Common myeloid progenitor, CD34-positive (primary cell): ENCODE results near the gene RASGRP4.

Experiments used
- CTCF ChIA-PET: fragments of 350-600 bp; sonication (Branson Sonifier 250); formaldehyde crosslinking; loops from one replicate; lab custom pipeline; 2021; ENCODE audit warnings: antibody characterized with exemption; lab: Charles Lee
- POLR2A ChIA-PET: fragments of 350-600 bp; sonication (Branson Sonifier 250); formaldehyde crosslinking; loops from one replicate; lab custom pipeline; 2021; ENCODE audit warnings: antibody characterized with exemption; lab: Charles Lee
- DNase-seq, 3 donors: peaks; one replicate each; pipeline versions ENCODE4 v3.0.0 to v3.0.0-alpha.2; 2013
- H3K27ac ChIP-seq, 2 experiments: 1 replicate in 1 of 2; 2 replicates in 1 of 2; pipeline ENCODE4 v1.7.0; 2013; ENCODE audit warnings: inconsistent platforms in 2 of 2, low read length in 2 of 2, mild to moderate bottlenecking in 2 of 2, low read depth in 1 of 2, moderate library complexity in 1 of 2; ENCODE audit not compliant: severe bottlenecking in 2 of 2, insufficient read depth in 1 of 2, poor library complexity in 1 of 2
- H3K27me3 ChIP-seq, 5 experiments: replicated peaks in 2 of 5; 1 replicate in 3 of 5; 2 replicates in 2 of 5; pipeline versions ENCODE4 v1.6.1 to v1.7.0; 2013; ENCODE audit warnings: low read length in 4 of 5, mild to moderate bottlenecking in 2 of 5, moderate library complexity in 2 of 5, inconsistent platforms in 1 of 5; ENCODE audit not compliant: insufficient read depth in 5 of 5, control insufficient read depth in 4 of 5
- H3K36me3 ChIP-seq, 4 experiments: 1 replicate in 2 of 4; 2 replicates in 2 of 4; pipeline versions ENCODE4 v1.6.1 to v1.7.0; 2013; ENCODE audit warnings: low read length in 3 of 4, control low read depth in 1 of 4, mild to moderate bottlenecking in 1 of 4; ENCODE audit not compliant: control insufficient read depth in 4 of 4, insufficient read depth in 4 of 4
- H3K4me1 ChIP-seq, 4 experiments: 1 replicate in 3 of 4; 2 replicates in 1 of 4; pipeline versions ENCODE4 v1.6.1 to v1.7.1; 2013; ENCODE audit warnings: low read length in 3 of 4, mild to moderate bottlenecking in 3 of 4, control low read depth in 1 of 4, inconsistent platforms in 1 of 4, moderate library complexity in 1 of 4; ENCODE audit not compliant: control insufficient read depth in 4 of 4, insufficient read depth in 4 of 4; ENCODE audit errors: control extremely low read depth in 1 of 4
- H3K4me3 ChIP-seq, 7 experiments: 1 replicate in 4 of 7; 2 replicates in 3 of 7; pipeline versions ENCODE4 v1.5.1 to v1.7.0; 2013; ENCODE audit warnings: mild to moderate bottlenecking in 7 of 7, low read length in 6 of 7, moderate library complexity in 6 of 7, inconsistent platforms in 2 of 7, low read depth in 2 of 7, control low read depth in 1 of 7; ENCODE audit not compliant: insufficient read depth in 4 of 7, control insufficient read depth in 1 of 7; ENCODE audit errors: extremely low read depth in 1 of 7
- H3K9me3 ChIP-seq, 5 experiments: 1 replicate in 4 of 5; 2 replicates in 1 of 5; pipeline versions ENCODE4 v1.6.1 to v1.7.1; 2013; ENCODE audit warnings: low read length in 4 of 5, mild to moderate bottlenecking in 2 of 5, inconsistent platforms in 1 of 5, low read depth in 1 of 5, moderate library complexity in 1 of 5; ENCODE audit not compliant: control insufficient read depth in 4 of 5, insufficient read depth in 2 of 5; ENCODE audit errors: control extremely low read depth in 1 of 5
- WGBS: methylation state at CpG from one replicate; pipeline ENCODE4 v1.1.5; 2013; ENCODE audit not compliant: insufficient coverage; 5-methylcytosine and 5-hydroxymethylcytosine counted together

The RASGRP4 gene

DNA sequence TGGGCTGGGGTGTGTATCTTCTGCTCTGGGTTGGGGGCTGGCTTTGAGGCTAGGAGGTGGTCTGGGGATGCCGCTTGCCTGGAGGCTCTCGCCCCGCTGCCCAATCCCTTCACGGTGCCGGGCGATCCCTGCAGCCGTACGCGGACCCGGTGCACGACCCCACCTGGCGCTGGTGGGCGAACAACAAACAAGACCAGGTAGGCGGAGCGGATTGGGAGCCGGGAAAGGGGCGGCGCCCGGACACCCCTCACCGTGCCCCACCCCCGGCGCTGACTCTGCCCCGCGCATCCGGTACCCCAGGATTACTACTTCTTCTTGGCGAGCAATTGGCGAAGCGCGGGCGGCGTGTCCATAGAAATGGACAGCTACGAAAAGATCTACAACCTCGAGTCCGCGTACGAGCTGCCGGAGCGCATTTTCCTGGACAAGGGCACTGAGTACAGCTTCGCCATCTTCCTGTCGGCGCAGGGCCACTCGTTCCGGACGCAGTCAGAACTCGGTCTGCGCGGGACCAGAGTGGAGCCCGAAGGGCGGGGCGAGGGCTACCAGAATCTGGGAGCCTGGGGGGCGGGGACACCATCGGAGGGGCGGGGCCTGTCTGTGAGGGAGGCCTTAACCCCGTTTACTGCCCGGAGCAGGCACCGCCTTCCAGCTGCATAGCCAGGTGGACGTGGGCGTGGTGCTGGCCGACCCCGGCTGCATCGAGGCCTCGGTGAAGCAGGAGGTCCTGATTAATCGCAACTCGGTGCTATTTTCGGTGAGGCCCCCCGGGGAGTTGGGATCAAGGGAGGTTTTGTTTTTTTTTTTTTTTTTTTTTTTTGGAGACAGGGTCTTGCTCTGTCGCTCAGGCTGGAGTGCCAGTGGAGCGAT is 63.7 kb downstream of the RASGRP4 start:
- Histone ChIP-seq H3K9me3 (no peaks in the 10 kb centered on the region), H3K36me3 (no peaks in the 10 kb centered on the region), H3K4me1 (peaks cover 0 to 20% (median 14%) of the 10 kb centered on the region in 4 experiments), H3K27ac (no peak overlapping the region), H3K27me3 (peaks cover 0 to 36% (median 24%) of the 10 kb centered on the region in 5 experiments), H3K4me3 (peak overlapping the region; percentile 46 to 88 (median 74))
- ChIA-PET POLR2A (interaction anchor here (0.6 to 2.5 kb wide), 3 partner anchors 12 to 309 kb away, joined by 3 to 11 read pairs (median 3); partner anchors contain the start of gene PSMD8), CTCF (interaction anchor here (0.8 to 1.1 kb wide), 2 partner anchors 12 to 28 kb away, joined by 3 read pairs; partner anchors contain the start of gene PSMD8)
- peak; percentile 82 to 91 (median 90) for DNase-seq
- WGBS: 3% methylated on average over 54 of the region's 68 CpGs

DNA sequence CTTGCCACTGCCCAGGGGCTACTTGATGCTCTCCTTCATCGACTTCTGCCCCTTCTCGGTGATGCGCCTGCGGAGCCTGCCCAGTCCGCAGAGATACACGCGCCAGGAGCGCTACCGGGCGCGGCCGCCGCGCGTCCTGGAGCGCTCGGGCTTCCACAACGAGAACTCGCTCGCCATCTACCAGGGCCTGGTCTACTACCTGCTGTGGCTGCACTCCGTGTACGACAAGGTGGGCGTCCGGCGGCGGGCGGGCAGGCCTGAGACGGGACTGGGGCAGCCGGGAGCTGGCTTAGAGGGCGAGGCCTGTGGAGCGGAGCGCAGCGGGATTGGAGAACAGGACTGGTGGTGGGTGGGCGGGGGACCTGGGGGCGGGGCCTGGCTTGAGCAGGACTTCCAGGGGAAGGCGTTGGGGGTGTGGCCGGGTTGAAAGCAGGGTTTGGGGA is 64.4 kb downstream of the RASGRP4 start:
- ChIA-PET POLR2A (interaction anchor here (2.5 kb wide), 1 partner anchor 13 kb away, joined by 11 read pairs; the partner anchor contains the start of gene PSMD8), CTCF (interaction anchor here (0.8 kb wide), 1 partner anchor 29 kb away, joined by 3 read pairs; no protein-coding TSS in a partner anchor)
- DNase-seq: peak; percentile 88 to 95 (median 94)
- Histone ChIP-seq H3K27ac (no peak overlapping the region), H3K4me3 (peak overlapping the region; percentile 46 to 88 (median 74)), H3K9me3 (no peaks in the 10 kb centered on the region), H3K27me3 (peaks cover 0 to 37% (median 24%) of the 10 kb centered on the region in 5 experiments), H3K36me3 (no peaks in the 10 kb centered on the region), H3K4me1 (peaks cover 0 to 20% (median 14%) of the 10 kb centered on the region in 4 experiments)
- WGBS: 0% methylated on average over 29 of the region's 37 CpGs

DNA sequence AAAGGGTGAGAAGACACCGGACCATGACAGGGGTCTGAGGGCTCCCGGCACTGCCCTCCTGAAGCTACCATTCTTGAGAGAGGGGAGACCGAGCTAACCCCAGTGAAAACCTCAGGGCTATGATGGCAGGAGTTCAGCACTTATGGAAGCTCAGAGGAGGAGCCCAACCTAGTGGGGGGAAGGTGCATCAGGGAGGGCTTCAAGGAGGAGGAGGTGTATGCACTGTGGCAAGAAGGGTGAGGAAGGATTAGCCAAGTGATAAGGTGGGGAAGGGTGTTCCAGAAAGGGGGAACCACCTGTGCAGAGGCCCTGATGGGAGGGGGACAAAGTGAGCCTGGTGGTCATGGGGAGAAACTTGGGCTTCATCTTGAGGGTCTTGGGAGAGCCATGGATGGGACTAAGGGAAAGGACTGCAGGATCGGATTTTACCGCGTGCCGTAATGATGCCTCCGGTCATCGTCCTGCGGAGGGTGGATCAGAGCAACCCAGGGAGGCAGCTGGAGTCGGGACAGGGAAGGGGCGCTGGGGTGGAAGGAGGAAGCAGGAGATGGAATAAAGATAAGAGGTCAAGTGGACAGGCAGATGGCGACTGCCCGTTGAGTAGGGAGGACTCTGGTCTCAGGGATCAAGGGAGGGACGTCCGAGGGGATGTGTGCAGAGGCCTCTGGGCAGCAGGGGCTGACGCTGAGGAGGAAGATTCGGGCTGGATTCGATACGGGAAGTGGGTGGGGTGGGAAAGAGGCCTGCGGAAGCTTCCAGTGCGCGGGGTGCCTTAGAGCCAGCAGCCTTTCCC is 65.0 kb downstream of the RASGRP4 start:
- Histone ChIP-seq H3K4me3 (peak overlapping the region; percentile 37 to 88 (median 68)), H3K9me3 (no peaks in the 10 kb centered on the region), H3K4me1 (peaks cover 0 to 20% (median 14%) of the 10 kb centered on the region in 4 experiments), H3K27me3 (peaks cover 0 to 44% (median 24%) of the 10 kb centered on the region in 5 experiments), H3K27ac (no peak overlapping the region), H3K36me3 (no peaks in the 10 kb centered on the region)
- ChIA-PET CTCF (no interaction called here), POLR2A (interaction anchor here (1.0 to 2.5 kb wide), 2 partner anchors 9 to 13 kb away, joined by 4 to 11 read pairs; partner anchors contain the start of gene PSMD8)
- WGBS: 27% methylated on average over 22 of the region's 23 CpGs
- no peak for DNase-seq

DNA sequence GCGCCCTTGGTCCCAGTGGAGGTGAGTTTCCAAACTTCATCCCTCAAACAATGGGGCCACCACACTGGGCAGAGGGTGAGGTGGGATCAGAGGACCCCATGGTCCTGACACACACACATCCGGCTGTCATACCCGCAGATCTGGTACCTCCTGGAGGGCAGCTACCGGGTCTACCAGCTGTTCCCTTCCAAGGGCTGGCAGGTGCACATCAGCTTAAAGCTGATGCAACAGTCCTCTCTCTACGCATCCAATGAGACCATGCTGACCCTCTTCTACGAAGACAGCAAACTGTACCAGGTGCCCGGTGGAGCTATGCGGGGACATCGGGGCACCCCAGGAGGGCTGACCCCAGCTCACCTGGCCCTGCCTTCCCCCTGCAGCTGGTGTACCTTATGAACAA is 65.7 kb downstream of the RASGRP4 start:
- H3K4me1 ChIP-seq: peaks cover 0 to 20% (median 14%) of the 10 kb centered on the region in 4 experiments
- CTCF ChIA-PET: no interaction called here
- no peak for DNase-seq
- peaks cover 0 to 44% (median 24%) of the 10 kb centered on the region in 5 experiments for H3K27me3 ChIP-seq
- H3K9me3 ChIP-seq: no peaks in the 10 kb centered on the region
- 91% methylated on average over 9 of the region's 9 CpGs for WGBS
- POLR2A ChIA-PET: interaction anchor here (1.0 to 2.5 kb wide), 2 partner anchors 8 to 14 kb away, joined by 4 to 11 read pairs; partner anchors contain the start of gene PSMD8
- no peak overlapping the region for H3K4me3 ChIP-seq
- no peak overlapping the region for H3K27ac ChIP-seq
- H3K36me3 ChIP-seq: no peaks in the 10 kb centered on the region

DNA sequence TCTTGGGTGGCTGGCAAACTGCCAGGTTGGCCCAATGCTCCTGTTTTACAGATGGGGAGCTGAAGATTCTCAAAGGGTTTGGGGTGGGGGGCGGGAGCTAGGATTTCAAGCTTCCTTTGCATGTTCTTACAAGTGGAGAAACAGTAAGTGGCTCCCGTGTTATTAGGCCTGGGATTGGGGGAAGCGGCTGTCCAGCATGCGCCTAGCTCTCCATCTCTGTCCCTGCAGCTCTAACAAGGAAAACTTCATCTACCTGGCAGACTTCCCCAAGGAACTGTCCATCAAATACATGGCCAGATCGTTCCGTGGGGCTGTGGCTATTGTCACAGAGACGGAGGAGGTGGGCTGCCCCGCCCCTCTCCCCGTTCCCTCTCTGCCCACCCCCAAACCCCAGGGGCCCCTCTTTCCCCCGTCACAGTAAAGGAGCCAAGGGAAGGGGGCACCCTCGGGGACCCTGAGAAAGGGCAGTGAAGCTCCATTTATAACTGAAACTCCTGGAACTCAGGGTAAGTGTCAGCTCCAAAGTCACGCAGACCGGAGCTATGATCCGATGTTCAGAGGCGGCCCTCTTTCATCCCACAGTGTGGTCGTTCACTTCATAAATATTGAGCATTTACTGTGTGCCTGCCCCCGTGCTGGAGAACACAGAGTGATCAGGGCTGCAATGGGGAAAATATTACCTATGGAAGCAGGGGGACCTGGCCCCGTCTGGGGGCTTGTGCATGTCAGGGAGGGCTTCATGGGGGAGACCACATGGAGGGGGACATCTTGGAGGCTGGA is 66.6 kb downstream of the RASGRP4 start:
- Histone ChIP-seq H3K4me3 (no peak overlapping the region), H3K4me1 (peaks cover 0 to 20% (median 14%) of the 10 kb centered on the region in 4 experiments), H3K36me3 (no peaks in the 10 kb centered on the region), H3K27me3 (peaks cover 0 to 44% (median 24%) of the 10 kb centered on the region in 5 experiments), H3K9me3 (no peaks in the 10 kb centered on the region), H3K27ac (no peak overlapping the region)
- CTCF ChIA-PET: interaction anchor here (0.6 to 1.4 kb wide), 2 partner anchors 11 to 227 kb away, joined by 3 read pairs; no protein-coding TSS in a partner anchor
- DNase-seq: no peak
- POLR2A ChIA-PET: interaction anchor here (1.0 kb wide), 1 partner anchor 8 kb away, joined by 4 read pairs; no protein-coding TSS in a partner anchor
- 53% methylated on average over 13 of the region's 18 CpGs for WGBS
